Activated CD4-positive, alpha-beta T cell treated with anti-CD3 and anti-CD28 coated beads, Interleukin-2, Interleukin-4, amounts not matched to agents 100 ng/mL and 50 ng/mL, durations not matched to agents 16 hours and 8 hours (primary cell): ENCODE results near the gene KRT13.

Experiments used
- DNase-seq: peaks from one replicate; pipeline ENCODE4 v3.0.0-alpha.2; 2020; ENCODE audit warnings: low spot score

The KRT13 gene

DNA sequence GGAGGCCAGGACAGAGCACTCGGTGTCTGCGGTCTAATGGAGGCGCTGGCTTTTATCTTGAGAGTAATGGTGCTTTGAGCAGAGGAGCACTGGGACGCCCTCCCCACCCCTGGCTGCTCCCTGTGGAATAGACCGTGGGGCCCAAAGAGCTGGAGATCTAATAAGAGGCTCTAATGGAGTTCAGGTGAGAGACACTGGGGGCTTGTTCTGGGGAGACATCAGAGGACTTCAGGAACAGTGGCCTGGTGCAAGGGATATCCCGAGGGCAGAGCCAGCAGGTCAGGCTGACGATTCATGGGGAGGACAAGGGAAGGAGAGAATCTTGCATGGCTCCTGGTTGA is 32.2 kb upstream of the KRT13 start:
- DNase-seq, result no peak

DNA sequence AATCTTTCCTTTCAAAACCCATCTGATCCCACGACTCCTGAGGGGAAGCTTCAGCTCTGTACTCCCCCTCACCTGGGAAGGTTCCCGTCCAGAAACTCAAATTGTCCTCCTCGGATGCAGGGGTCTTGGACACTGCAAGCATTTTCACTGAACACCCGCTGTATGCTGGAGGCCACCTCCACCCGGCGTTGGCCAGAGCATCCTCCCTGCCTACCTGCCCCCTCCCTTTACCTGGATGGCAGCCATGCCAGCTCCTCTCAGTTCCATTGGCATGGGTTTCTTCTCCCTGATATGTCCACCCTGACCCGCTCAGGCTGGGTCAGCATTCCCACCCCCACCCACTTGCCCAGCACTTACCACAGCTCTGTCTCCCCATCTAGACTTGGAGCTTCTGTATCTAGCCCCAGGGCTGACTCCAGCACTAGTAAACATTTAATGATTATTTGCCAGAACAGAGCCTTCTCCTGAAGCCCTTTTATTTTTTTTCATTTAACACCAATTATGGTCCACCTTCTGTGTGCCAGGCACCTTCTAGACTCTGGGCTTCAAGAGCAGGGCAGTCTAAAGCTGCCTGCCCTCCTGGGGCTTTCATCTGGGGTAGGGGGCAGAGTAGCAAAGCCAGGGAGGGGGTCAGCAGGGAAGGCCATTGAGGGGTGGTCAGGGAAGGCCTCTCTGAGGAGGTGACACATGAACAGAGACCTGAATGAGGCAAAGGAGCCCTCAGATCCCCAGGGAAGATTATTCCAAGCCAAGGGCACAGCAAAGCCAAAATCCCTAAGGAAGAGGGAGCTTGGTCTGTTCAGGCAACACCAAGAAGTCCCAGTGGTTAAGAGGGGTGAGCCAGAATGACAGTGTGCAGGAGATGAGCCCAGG is 31.6 kb upstream of the KRT13 start:
- DNase-seq, result no peak

DNA sequence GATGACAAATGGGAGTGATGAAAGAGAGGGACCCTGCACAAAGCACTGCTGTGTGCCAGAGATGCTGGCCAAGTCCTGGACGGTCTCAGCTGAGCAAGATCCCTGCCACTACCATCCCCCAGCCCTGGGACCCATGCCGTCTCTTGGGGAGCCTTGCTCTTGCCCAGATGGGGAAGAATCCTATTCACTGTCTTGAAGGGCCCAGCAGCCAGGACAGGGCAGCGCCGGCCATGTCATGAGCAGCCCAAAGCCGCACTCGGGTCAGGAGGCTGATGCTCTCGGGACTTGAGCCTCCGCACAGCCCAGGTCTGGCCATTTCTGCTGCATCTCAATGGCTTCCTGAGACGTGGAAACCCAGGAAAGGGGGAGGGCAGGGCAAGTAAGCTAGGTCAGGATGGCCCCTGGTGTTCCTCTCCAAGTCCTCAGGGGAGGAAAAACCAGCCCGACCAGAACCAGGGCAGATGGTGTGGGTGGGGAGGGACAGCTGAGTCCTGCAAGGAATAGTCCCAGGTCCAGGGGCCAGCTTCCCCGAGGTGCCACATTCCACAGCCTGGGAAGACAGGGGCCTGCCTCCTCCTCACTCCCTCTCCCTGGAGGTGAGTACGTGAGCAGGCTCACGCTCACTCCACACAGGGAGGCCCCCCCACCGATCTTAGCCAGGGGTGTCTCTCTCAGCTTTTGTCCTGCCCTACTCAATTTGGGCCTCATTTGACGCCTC is 30.5 kb upstream of the KRT13 start:
- no peak for DNase-seq

DNA sequence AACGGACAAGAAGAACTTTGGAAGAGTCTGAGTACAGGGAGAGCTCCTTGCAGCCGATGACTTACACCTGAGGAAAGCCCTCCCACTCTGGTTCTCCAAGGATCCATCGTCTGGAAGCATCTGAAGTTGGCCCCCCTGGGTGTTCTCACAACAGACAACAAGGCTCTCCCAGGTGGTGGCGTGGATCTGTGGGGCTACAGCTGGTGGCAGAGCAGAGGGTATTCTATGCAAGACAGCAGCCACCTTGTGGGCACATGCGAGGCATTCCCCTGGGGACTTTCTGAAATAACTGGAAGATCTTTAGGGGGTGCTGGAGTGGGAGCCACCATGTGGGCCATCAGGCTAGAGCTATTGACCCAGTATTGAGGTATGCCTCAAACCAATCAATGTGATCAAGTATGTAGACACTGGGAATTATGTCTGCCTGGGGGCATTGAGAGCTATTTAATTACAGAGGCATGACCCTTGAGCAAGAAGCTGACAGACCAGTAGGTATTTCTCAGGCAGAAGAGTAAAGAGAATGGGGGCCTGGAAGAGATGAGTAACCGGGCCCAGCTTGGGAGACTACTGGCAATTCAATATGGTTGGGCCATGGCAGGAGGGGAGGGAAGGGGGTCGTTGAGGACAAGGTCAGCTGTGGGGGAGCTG is 29.6 kb upstream of the KRT13 start:
- DNase-seq, result no peak

DNA sequence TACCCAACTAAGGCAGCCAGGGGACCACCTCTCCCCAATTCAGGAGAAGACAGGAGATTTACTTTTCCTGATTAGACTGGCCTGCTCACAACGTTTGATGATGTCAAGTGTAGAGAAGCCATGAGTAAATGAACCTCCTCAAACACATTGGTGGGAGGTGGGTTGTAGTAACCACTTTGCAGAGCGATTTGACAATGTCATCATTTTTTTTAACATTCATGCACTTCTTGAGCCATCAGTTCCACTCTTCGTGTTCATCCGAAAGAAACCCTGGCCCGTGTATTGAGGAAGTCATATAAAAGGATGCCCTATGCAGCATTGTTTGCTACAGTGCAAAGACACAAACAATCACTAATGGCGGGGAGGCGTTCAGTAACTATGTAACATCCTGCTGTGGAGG is 28.2 kb upstream of the KRT13 start:
- no peak for DNase-seq

DNA sequence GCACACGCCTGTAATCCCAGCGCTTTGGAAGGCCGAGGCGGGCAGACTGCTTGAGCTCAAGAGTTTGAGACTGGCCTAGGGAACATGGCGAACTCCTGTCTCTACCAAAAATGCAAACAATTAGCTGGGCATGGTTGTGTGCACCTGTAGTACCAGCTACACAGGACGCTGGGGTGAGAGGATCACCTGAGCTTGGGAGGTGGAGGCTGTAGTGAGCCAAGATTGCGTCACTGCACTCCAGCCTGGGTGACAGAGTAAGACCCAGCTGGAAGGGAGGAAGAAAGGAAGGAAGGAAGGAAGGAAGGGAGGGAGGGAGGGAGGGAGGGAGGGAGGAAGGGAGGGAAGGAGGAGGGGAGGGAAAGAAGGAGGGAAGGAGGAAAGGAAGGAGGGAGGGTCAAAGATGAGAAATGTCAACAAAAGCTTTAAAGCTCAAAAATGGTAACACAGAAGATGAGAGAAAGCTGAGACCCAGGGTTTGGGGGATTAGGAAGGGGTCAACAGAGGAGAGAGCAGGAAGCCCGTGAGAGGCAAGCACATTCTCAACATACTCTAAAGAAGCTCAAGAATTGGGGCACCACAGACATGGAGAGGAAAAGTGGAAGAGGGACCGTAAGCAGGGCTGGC is 27.6 kb upstream of the KRT13 start:
- no peak for DNase-seq

DNA sequence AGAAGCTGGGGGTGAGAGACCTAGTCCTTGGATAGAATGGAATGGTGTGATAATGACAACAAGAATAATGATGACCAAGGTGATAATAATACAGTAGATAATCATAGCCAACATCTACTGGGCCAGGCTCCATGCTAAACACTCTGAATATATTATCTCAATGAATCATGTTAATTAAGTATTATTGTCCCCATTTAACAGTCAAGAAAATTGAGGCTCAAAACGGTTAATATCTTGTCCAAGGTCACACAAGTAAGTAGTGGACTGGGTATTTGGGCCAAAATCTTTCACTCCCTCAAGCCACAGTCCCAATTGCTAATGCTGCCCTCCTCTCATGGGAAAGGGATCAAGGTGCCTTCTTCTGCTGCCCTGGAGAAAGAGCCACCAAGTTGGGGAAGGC is 26.6 kb upstream of the KRT13 start:
- DNase-seq, result no peak

DNA sequence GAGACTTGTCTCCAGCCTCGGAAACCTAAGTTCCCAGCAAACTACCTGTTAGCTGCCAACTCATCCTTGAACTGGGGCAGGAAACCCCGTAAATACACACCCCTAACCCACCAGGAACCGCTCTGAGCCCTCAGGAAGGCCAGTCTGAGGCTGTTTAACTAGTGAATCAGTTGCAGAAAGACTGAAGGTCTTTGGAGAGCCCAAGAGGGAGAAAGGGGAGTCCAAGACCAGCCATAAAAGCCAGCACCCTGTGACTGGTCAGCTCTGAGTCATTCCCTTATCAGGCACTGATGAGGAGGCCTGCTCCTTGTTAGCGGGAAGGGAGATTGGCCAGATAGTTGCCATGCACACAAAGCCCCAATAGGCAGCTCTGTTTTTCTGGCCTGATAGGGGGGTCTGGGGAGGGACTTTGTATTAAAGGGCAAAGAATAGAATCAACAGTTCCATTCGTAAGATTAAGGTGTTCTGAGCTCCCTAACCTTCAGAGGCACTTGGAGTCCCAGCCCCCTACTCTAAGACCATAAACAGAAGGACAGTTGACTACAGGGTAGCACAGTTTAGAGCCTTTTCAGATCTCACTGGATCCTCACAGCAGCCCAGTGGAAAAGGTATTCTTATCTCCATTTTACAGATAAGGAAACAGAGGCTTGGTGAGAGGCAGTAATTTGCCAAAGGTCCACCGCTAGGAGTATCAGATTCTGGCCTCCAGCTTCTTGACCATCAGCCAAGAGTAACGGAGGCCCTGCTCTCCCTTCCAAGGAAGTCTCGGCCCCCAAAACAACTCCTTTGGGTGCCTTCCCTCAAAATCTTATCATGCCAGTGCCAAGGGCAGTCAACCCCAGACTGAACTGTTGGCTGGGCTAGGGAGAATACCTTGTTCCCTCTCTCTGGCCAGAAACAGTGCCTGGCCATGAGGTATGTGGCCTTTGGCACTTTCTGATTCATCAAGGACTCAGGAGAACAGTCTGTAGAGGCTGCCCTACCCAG is 24.9 kb upstream of the KRT13 start:
- no peak for DNase-seq

DNA sequence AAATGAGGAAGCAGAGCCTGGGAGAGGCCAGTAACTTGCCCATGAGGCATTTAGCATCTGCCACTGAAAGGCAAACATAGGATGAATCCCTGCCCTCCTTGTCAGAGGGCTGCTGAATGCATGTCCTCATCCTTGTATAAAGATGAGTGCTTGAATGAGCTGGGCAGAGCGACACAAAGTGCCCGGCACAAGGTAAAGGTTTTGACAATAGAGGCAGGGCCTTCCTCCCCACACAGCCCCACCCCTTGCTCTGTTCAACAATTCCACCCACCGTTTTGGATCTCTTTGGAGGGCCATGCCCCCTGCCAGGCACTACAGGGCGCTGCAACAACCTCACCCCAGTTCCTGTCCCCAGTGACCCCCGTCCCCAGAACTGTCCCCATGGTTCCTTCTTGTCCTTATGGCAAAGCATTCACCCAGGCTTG is 24.1 kb upstream of the KRT13 start:
- DNase-seq, result no peak

DNA sequence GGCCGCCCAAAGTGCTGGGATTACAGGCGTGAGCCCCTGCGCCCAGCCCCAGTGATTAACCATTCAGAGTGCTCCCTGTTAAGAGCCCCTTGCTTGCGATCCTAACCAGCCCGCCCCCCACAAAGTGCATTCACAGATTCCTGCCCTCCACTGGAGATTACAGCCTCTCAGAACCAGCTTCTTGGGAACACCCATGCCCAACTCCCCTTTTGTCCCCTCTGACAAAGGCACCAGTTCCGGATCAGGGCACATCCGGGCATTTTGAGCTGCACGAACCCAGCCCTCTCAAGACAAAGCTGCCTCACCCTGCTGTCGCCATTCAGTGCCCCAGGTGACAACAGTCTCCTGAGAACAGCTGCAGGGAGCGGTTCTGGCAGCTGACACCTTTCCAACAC is 23.5 kb upstream of the KRT13 start:
- DNase-seq, result no peak

DNA sequence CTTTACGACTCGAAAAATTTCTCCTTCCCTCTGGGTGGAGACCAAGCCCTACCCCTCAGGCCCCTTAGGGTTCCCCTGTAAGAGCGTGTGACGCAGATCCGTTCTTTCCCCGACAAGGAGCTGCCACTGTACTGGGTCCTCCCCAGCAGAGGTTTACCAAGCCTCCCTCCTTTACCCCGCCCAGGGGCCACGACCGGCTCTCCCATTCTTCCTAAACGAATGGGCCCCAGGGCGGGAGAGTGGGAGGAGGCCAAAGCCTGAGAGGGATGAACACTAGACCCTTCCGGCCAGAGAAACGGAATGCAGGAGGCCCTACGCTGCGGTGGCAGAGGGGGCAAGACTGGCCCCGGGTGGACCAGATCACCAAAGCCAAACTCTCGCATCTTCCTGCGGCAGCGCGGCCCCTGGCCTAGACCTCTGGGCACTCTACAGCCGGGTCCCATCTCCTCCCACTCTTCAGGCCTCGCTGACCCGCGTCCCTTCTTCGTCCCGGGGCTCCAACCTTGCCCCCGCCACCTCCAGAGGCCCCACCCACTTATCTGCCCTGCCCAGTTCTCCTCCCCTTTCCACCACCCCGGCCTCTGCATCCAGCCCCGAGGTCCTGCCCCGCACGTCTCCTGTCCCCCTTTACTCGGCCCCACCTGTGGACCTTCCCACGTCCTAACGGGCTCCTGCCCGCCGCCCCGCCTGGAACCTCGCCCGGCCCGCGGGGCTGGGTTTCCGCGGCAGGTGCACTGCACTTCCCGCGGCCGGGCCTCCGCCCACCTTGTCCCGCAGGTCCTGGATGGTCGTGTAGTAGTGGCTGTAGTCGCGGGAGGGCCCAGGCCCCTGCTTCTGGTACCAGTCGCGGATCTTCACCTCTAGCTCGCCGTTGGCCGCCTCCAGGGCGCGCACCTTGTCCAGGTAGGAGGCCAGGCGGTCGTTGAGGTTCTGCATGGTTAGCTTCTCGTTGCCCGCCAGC is 21.9 kb upstream of the KRT13 start:
- DNase-seq, result no peak

DNA sequence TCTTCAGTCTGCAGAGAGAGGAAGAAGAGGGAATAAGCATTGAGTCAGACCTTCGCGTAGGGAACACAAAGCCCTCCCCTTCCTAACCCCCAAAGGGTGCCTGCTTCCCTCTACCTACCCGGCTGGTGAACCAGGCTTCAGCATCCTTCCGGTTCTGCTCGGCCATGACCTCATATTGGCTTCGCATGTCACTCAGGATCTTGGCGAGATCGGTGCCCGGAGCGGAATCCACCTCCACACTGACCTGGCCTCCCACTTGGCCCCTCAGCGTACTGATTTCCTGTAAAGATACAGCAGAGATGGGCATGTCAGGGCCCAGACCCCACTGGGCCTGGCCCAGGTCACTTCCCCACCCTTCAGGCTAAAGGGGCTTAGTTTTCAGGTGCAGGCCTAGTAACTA is 18.8 kb upstream of the KRT13 start:
- no peak for DNase-seq

DNA sequence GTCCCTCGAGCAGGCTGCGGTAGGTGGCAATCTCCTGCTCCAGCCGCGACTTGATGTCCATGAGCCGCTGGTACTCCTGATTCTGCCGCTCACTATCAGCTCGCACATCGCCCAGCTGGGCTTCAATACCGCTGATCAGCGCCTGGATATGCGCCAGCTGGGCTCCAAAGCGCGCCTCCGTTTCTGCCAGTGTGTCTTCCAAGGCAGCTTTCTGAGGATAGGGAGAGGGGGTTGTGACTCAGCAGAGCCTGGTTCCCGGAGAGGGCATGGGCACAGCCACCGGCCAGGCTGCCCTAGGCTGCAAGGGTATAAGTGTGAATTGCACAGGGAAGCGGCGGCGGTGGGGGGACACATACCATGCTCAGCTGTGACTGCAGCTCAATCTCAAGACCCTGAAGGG is 18.4 kb upstream of the KRT13 start:
- DNase-seq, result no peak

DNA sequence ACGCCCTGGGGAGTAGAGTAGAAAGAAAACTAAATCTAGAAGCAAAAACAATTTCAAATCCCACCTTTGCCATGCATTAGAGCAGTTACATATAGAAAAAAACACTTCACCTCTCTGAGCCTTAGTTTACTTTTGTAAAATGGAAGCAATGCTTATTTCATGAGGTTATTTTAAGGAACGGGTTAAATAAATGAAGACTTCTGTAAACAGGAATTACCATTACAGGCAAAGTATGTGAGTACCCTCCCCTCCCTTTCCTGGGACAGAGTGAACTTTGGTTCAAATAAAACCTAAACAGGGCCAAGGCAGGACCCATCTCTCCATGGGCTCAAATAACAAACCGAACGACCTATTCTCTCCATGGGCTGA is 17.8 kb upstream of the KRT13 start:
- DNase-seq, result no peak

DNA sequence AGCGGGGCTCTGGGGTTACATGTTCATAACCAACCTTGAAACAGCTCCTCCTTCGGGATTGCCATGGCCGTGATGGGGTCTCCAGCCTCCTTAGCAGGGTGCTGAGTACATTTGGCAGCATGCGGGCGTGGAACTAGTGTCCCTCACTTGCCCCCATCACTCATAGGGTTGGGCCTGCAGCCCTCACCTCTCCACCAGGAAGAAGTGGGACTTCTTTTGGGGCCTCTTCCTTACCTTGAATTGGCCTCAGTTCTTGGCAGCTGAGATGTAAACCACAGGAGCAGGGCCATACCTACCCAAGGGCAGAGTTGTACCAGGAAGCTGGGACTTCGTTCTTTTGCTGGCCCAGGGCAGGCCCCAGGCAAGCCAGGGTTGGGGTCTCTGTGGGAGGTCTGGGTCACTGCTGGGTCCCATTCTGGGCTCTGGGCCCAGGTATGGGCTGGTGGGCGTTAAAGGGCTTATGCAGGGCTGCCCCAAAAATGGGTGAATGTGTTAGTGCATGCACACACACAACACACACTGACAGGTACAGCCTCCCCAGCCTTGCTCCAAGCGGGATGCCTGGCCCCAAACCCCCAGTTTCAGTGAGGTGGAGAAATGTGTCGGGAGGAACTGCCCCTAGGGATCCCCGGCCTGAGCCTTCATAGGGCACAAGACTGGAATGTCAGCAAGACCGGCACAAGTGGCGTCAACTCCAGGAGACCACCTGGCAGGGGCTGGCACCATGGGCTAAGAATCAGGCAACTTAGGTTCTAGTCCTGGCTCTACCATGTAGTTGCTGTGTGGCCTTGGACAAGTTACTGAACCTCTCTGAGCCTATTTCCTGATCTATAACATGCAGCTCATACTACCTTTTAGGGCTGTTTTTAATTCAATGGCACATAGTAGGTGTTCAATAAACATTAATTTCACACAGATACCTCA is 17.2 kb upstream of the KRT13 start:
- DNase-seq, result no peak

DNA sequence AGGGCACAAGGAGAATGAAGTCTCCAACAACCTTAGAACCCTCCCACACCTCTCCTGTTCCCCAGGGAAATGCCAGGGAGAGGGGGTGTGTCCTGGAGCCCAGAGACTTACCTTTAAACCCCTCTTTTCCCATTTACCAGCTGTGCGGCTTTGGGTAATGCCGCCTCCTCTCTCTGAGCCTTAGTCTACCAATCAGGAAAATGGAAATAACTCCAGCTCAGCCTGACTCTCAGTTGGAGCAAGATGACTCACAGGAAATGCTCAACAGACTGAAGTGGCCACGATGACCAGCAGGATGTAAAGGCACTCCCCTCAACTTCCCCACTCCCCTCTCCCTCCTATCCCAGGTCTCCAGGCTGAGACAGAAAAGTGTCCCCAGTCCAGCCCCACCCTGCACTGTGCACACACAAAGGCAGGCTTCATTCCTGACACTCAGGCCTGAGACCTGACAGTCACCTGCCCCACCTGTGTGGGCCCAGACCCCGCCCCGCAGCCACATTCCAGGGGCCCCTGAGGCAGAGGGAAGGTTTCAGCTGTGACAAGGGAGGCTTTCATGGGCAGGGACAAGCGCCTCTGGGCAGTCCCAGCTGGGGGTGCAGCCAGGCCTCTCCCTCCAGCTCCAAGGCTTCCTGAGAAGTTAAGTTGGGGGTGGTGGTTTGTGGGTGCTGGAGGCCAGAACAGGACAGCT is 16.3 kb upstream of the KRT13 start:
- no peak for DNase-seq

DNA sequence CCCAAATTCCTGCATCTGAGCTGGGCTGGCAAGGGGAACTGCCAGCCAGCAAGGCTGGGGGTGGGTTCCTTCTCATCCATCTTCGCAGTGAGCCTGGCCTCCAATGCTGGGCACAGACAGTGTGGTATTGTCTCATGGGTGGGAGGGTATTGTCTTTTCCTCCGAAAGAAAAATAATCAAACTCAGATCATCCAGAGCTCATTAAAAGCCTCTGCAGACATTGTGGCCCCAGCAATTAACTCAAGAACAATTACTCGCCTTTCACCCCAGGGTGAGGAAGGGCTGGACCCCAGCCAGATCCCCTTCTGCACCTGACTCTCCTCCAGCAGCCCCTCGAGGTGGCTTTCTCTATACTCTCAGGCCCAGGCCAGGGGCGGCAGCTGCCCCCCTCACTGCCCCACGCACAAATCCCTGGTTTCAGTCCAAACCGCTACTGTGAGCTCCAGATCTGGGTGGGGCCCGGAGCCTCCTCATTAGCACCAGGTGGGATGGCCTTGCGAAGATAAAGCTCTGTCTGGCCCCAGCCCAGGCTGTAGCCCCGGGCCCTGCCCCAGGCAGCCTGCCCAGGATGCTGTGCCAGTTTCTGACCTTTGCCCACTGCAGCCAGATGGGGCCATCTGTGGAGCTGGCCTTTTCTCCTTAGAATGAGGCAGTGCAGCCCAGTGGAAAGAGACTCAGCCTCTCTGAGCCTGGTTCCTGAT is 15.6 kb upstream of the KRT13 start:
- no peak for DNase-seq
